Liver (tissue), 9 donors: Measurements from ENCODE around the gene CSNK2B. TPM values are rescaled to one million over a fixed set of nuclear protein-coding genes. Genes with fewer than 3 reads are reported as not detected.

ENCODE experiments used
- DNase-seq: peaks from one replicate; pipeline ENCODE4 v3.0.0-alpha.2; 2017; ENCODE audit warnings: low spot score
- H3K27ac ChIP-seq, 2 donors: one replicate each; pipeline ENCODE4 v1.7.0; 2013; ENCODE audit warnings: inconsistent platforms in 2 of 2, low read length in 2 of 2, control low read depth in 1 of 2, low read depth in 1 of 2, mild to moderate bottlenecking in 1 of 2
- H3K27me3 ChIP-seq, 4 donors: one replicate each; pipeline versions ENCODE4 v1.6.1 to v1.7.0; 2013; ENCODE audit warnings: low read length in 3 of 4, inconsistent platforms in 1 of 4, mild to moderate bottlenecking in 1 of 4, moderate library complexity in 1 of 4; ENCODE audit not compliant: control insufficient read depth in 4 of 4, insufficient read depth in 4 of 4
- H3K36me3 ChIP-seq, 4 donors: one replicate each; pipeline versions ENCODE4 v1.6.1 to v1.7.0; 2013; ENCODE audit warnings: low read length in 3 of 4, mild to moderate bottlenecking in 3 of 4, low read depth in 1 of 4, moderate library complexity in 1 of 4; ENCODE audit not compliant: control insufficient read depth in 4 of 4, insufficient read depth in 3 of 4
- H3K4me1 ChIP-seq, 4 donors: one replicate each; pipeline versions ENCODE4 v1.6.1 to v1.7.0; 2013; ENCODE audit warnings: low read length in 3 of 4, mild to moderate bottlenecking in 3 of 4, moderate library complexity in 1 of 4; ENCODE audit not compliant: control insufficient read depth in 4 of 4, insufficient read depth in 4 of 4
- H3K4me3 ChIP-seq, 3 donors: one replicate each; pipeline versions ENCODE4 v1.6.1 to v1.7.0; 2013; ENCODE audit warnings: low read length in 3 of 3, control low read depth in 1 of 3, low read depth in 1 of 3, mild to moderate bottlenecking in 1 of 3
- H3K9ac ChIP-seq, 2 donors: one replicate each; pipeline ENCODE4 v1.7.0; 2013; ENCODE audit warnings: low read length in 2 of 2, mild to moderate bottlenecking in 2 of 2, moderate library complexity in 2 of 2, control low read depth in 1 of 2, low read depth in 1 of 2
- H3K9me3 ChIP-seq, 4 donors: one replicate each; pipeline versions ENCODE4 v1.6.1 to v1.7.0; 2013; ENCODE audit warnings: low read length in 3 of 4; ENCODE audit not compliant: control insufficient read depth in 4 of 4
- ATF3 ChIP-seq: IDR thresholded peaks from 2 replicates; pipeline ENCODE4 v1.6.1; 2016; ENCODE audit warnings: antibody characterized with exemption
- EGR1 ChIP-seq, 2 donors: IDR thresholded peaks; 2 replicates each; pipeline ENCODE4 v1.6.1; 2016 to 2018; ENCODE audit warnings: antibody characterized with exemption in 2 of 2, low read depth in 2 of 2
- FOXA1 ChIP-seq: IDR thresholded peaks from 2 replicates; pipeline ENCODE4 v1.6.1; 2016; ENCODE audit warnings: antibody characterized with exemption
- FOXA2 ChIP-seq: IDR thresholded peaks from 2 replicates; pipeline ENCODE4 v1.6.1; 2016; ENCODE audit warnings: antibody characterized with exemption
- GABPA ChIP-seq, 2 donors: IDR thresholded peaks in 1 of 2; conservative IDR thresholded peaks in 1 of 2; 2 replicates each; pipeline ENCODE4 v1.6.1; 2016; ENCODE audit warnings: antibody characterized with exemption in 2 of 2, mild to moderate bottlenecking in 1 of 2, moderate library complexity in 1 of 2
- HNF4A ChIP-seq, 2 donors: conservative IDR thresholded peaks; 2 replicates each; pipeline ENCODE4 v1.6.1; 2016; ENCODE audit warnings: antibody characterized with exemption in 2 of 2, mild to moderate bottlenecking in 2 of 2
- HNF4G ChIP-seq: IDR thresholded peaks from 2 replicates; pipeline ENCODE4 v1.6.1; 2016; ENCODE audit warnings: antibody characterized with exemption
- JUND ChIP-seq, 2 donors: IDR thresholded peaks; 2 replicates each; pipeline ENCODE4 v1.6.1; 2016; ENCODE audit warnings: antibody characterized with exemption in 2 of 2
- MAX ChIP-seq: IDR thresholded peaks from 2 replicates; pipeline ENCODE4 v1.6.1; 2016; ENCODE audit warnings: antibody characterized with exemption
- NR2F2 ChIP-seq: IDR thresholded peaks from 2 replicates; pipeline ENCODE4 v1.6.1; 2016; ENCODE audit warnings: antibody characterized with exemption
- RAD21 ChIP-seq, 2 donors: IDR thresholded peaks; 2 replicates each; pipeline ENCODE4 v1.6.1; 2016; ENCODE audit warnings: antibody characterized with exemption in 2 of 2, mild to moderate bottlenecking in 2 of 2
- REST ChIP-seq: IDR thresholded peaks from 2 replicates; pipeline ENCODE4 v1.6.1; 2016; ENCODE audit warnings: antibody characterized with exemption, mild to moderate bottlenecking
- RXRA ChIP-seq, 2 donors: IDR thresholded peaks; 2 replicates each; pipeline ENCODE4 v1.6.1; 2017 to 2018; ENCODE audit warnings: antibody characterized with exemption in 2 of 2, mild to moderate bottlenecking in 1 of 2
- SP1 ChIP-seq: IDR thresholded peaks from 2 replicates; pipeline ENCODE4 v1.6.1; 2018; ENCODE audit warnings: antibody characterized with exemption, mild to moderate bottlenecking
- TAF1 ChIP-seq: conservative IDR thresholded peaks from 2 replicates; pipeline ENCODE4 v1.6.1; 2016; ENCODE audit warnings: antibody characterized with exemption, mild to moderate bottlenecking
- YY1 ChIP-seq: IDR thresholded peaks from 2 replicates; pipeline ENCODE4 v1.6.1; 2016; ENCODE audit warnings: antibody characterized with exemption, mild to moderate bottlenecking
- WGBS: extraction: QIAGEN DNeasy Blood & Tissue Kit; methylation state at CpG from one replicate; pipeline ENCODE4 v1.1.7; 2013; 5-methylcytosine and 5-hydroxymethylcytosine counted together
- polyA plus RNA-seq, 2 donors: library from polyadenylated mRNA; stranded (reverse) in 1 of 2; unstranded in 1 of 2; fragments of 200-250 nt in 1 of 2; fragments of >200 nt in 1 of 2; fragmentation: Nextera tagmentation in 1 of 2; extraction: Ambion mirVana in 1 of 2; gene quantifications; one replicate each; pipeline versions ENCODE4 v1.2.1 to v1.2.3, GENCODE V29; 2013 to 2015
- total RNA-seq, 2 donors: library from RNA; depleted of rRNA; stranded (reverse); fragments of >200 nt; gene quantifications; one replicate each; pipeline ENCODE4 v1.2.3, GENCODE V29; 2014
- TF ChIP-seq, protein P1 (sequence below): IDR thresholded peaks from 2 replicates; pipeline ENCODE4 v1.6.1; 2016; ENCODE audit warnings: antibody characterized with exemption
- TF ChIP-seq, protein P2 (sequence below): fragments of 150-350 bp; IDR thresholded peaks from 2 replicates; pipeline ENCODE4 v1.5.1; 2017; ENCODE audit warnings: improper control_type of control experiment, low read depth, low read length; ENCODE audit not compliant: missing input control
- donor health status: healthy.
- donor health status: healthy.
- donor health status: healthy.
- donor health status: healthy.
- donor health status: healthy.

Gene CSNK2B
- total and polyA plus RNA-seq, 4 donors = 58.1 to 108 (median 77.0) TPM

DNA sequence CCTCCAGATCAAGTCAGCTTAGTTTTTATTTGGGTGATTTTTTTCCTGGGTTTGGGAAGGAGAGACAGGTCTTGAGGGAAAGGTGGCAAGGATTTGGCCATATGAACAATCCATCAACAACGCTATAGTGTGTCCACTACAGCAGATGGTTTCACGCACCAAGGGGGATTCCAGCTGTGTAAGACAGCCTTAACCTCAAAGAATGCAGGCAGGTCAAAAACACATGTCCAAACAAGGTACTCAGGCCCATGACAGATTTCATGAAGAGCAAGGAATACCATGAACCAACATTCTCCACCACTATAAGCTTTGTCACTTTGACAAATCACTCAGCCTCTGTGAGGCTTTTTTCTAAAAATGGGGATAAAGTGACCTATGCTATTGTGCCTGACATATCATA lies 48.9 kb upstream of the CSNK2B start:
- Histone ChIP-seq H3K4me1 (peaks cover 4 to 26% (median 17%) of the 10 kb centered on the region in 4 donors), H3K27me3 (no peaks in the 10 kb centered on the region), H3K27ac (no peak overlapping the region), H3K4me3 (no peak overlapping the region), H3K36me3 (no peaks in the 10 kb centered on the region), H3K9me3 (no peaks in the 10 kb centered on the region), H3K9ac (no peak overlapping the region)
- DNase-seq = no peak
- TF ChIP-seq HNF4G = no peak
- TF ChIP-seq, protein P1, sequence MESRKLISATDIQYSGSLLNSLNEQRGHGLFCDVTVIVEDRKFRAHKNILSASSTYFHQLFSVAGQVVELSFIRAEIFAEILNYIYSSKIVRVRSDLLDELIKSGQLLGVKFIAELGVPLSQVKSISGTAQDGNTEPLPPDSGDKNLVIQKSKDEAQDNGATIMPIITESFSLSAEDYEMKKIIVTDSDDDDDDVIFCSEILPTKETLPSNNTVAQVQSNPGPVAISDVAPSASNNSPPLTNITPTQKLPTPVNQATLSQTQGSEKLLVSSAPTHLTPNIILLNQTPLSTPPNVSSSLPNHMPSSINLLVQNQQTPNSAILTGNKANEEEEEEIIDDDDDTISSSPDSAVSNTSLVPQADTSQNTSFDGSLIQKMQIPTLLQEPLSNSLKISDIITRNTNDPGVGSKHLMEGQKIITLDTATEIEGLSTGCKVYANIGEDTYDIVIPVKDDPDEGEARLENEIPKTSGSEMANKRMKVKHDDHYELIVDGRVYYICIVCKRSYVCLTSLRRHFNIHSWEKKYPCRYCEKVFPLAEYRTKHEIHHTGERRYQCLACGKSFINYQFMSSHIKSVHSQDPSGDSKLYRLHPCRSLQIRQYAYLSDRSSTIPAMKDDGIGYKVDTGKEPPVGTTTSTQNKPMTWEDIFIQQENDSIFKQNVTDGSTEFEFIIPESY = no peak
- no peak for TF ChIP-seq FOXA1
- no peak for TF ChIP-seq JUND (IDR thresholded peaks at IDR 0.05)
- no peak for TF ChIP-seq REST
- no peak for TF ChIP-seq TAF1
- no peak for TF ChIP-seq EGR1 (IDR thresholded peaks at IDR 0.05; ENCODE audit: low read depth in 2 of 2)
- no peak for TF ChIP-seq NR2F2
- no peak for TF ChIP-seq RXRA (IDR thresholded peaks at IDR 0.05)
- TF ChIP-seq SP1 = no peak
- 91% methylated on average over 2 of the region's 2 CpGs for WGBS

DNA sequence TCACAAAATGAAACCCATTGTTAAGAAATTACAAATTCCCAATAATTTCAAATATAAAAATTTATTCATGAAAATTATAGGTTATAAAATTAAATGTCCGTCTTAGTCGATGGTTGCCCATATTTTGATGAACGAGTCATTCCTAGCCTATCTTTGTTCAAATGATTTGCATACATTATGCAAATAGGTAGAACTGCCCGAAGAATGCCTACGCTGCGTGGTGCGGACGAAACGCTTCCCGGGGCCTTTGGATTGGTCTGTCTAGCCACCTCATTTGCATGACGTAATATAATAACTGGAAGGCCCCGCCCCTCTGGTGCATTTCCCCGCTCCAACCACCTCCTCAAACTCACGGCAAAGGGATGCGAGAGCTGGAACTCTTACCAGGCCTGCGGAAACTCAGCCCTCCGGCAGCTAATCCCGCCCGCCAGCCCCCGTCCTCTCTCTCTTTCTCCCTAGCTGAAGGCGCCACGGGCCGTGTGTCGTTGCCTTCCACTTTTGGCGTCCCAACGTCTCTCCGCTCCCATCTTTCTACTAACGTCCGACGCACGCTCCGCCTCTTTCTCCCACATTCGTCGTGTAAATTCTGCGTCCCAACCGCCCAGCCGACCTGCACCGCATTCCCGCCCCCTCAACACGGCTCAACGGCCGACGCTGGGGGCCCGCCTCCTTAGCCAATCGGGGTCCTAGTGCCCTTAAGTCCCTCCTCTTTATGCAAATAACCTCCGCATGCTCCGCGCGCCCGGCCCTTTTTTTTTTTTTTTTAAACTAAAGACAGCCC lies 45.9 kb upstream of the CSNK2B start:
- H3K4me3 ChIP-seq = peak overlapping the region; percentile 59 to 76 (median 71)
- under 1% methylated on average over 50 of the region's 50 CpGs for WGBS
- peak; percentile 95 for DNase-seq
- peaks cover under 1 to 16% (median 12%) of the 10 kb centered on the region in 4 donors for H3K36me3 ChIP-seq
- H3K27me3 ChIP-seq = no peaks in the 10 kb centered on the region
- H3K9me3 ChIP-seq = no peaks in the 10 kb centered on the region
- peaks cover 7 to 19% (median 10%) of the 10 kb centered on the region in 4 donors for H3K4me1 ChIP-seq
- peak overlapping the region; percentile 93 to 96 for H3K27ac ChIP-seq
- H3K9ac ChIP-seq = peak overlapping the region; percentile 0 to 42
- peak; percentile 98 to 99 for TF ChIP-seq EGR1 (IDR thresholded peaks at IDR 0.05; ENCODE audit: low read depth in 2 of 2)
- peak; percentile 1 to 26 for TF ChIP-seq HNF4A (conservative IDR thresholded peaks at IDR 0.05)
- TF ChIP-seq JUND (IDR thresholded peaks at IDR 0.05) = peak in 1 of 2 donors; percentile 55
- peak; percentile 43 for TF ChIP-seq NR2F2
- TF ChIP-seq TAF1 = peak; percentile 65
- peak; percentile 22 for TF ChIP-seq ATF3
- no peak for TF ChIP-seq FOXA1
- no peak for TF ChIP-seq FOXA2
- TF ChIP-seq MAX = peak; percentile 85
- no peak for TF ChIP-seq HNF4G
- peak; percentile 34 to 42 for TF ChIP-seq RXRA (IDR thresholded peaks at IDR 0.05)
- TF ChIP-seq YY1 = peak; percentile 90
- TF ChIP-seq RAD21 (IDR thresholded peaks at IDR 0.05) = no peak
- TF ChIP-seq GABPA (IDR thresholded peaks at IDR 0.05 in 1 of 2, conservative IDR thresholded peaks at IDR 0.05 in 1 of 2) = peak; percentile 14 to 69
- TF ChIP-seq, protein P2, sequence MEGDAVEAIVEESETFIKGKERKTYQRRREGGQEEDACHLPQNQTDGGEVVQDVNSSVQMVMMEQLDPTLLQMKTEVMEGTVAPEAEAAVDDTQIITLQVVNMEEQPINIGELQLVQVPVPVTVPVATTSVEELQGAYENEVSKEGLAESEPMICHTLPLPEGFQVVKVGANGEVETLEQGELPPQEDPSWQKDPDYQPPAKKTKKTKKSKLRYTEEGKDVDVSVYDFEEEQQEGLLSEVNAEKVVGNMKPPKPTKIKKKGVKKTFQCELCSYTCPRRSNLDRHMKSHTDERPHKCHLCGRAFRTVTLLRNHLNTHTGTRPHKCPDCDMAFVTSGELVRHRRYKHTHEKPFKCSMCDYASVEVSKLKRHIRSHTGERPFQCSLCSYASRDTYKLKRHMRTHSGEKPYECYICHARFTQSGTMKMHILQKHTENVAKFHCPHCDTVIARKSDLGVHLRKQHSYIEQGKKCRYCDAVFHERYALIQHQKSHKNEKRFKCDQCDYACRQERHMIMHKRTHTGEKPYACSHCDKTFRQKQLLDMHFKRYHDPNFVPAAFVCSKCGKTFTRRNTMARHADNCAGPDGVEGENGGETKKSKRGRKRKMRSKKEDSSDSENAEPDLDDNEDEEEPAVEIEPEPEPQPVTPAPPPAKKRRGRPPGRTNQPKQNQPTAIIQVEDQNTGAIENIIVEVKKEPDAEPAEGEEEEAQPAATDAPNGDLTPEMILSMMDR = no peak
- peak; percentile 93 for TF ChIP-seq SP1
- TF ChIP-seq, protein P1 = peak; percentile 90
